Esophagus muscularis mucosa (tissue), 4 donors: Measurements from ENCODE around the gene SPHK1.

ENCODE experiments used
- EP300 ChIP-seq: sonication (generic); formaldehyde crosslinking; IDR thresholded peaks from one replicate; pipeline ENCODE4 v1.6.1; 2017; ENCODE audit warnings: antibody characterized with exemption
- POLR2A ChIP-seq: fragments of 450-650 bp; IDR thresholded peaks from one replicate; pipeline ENCODE4 v1.6.1; 2017; ENCODE audit warnings: antibody characterized with exemption, moderate library complexity, mild to moderate bottlenecking, low read depth
- TF ChIP-seq, protein P1 (sequence below), 3 experiments: fragments of 200-600 bp in 2 of 3; fragments of 450-650 bp in 1 of 3; sonication (generic) in 2 of 3; IDR thresholded peaks; one replicate each; pipeline ENCODE4 v1.5.1; 2017 to 2019; ENCODE audit warnings: antibody characterized with exemption in 3 of 3, mild to moderate bottlenecking in 2 of 3, moderate library complexity in 1 of 3

DNA sequence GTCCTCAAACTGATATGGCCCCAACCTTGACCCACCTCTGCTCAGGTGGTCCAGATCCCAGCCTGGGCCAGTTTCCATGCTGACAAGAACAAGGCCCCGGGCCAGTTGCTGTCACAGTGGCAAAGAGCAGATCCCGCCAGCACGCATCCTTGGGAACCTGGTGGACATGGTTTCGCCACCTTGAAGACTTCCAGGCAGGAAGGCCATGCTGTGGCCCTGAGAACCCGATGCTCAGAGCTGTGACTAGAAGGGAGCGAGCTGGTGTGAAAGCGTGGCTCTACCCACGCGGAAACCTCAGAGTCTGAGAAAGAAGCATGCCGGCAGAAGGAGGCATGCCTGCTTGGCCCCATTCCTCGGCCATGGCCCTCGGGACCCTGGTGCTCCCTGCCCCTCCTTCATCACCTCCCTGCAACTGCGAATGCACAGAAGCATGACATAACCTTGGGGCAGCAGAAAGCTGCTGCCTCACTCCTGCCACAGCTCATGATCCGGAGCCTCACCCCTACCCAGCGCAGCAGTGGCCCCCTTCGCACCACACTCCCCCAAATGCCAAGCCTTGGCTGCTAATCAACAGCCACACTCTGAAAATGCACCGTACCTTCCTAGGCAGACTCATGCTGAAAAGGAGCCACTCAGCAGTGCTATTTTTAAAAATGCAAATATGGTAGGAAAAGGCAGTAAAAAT lies 35.3 kb downstream of the SPHK1 start:
- TF ChIP-seq, protein P1, sequence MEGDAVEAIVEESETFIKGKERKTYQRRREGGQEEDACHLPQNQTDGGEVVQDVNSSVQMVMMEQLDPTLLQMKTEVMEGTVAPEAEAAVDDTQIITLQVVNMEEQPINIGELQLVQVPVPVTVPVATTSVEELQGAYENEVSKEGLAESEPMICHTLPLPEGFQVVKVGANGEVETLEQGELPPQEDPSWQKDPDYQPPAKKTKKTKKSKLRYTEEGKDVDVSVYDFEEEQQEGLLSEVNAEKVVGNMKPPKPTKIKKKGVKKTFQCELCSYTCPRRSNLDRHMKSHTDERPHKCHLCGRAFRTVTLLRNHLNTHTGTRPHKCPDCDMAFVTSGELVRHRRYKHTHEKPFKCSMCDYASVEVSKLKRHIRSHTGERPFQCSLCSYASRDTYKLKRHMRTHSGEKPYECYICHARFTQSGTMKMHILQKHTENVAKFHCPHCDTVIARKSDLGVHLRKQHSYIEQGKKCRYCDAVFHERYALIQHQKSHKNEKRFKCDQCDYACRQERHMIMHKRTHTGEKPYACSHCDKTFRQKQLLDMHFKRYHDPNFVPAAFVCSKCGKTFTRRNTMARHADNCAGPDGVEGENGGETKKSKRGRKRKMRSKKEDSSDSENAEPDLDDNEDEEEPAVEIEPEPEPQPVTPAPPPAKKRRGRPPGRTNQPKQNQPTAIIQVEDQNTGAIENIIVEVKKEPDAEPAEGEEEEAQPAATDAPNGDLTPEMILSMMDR (IDR thresholded peaks at IDR 0.05), result no peak
- no peak for TF ChIP-seq EP300
- TF ChIP-seq POLR2A, result no peak
